Measurements from ENCODE around the gene LLGL1.

GRCh38 chr17:18224053-18224386 lies 1.4 kb upstream of the LLGL1 start:
- TF ChIP-seq CTCF (IDR thresholded peaks at IDR 0.05 in 8 of 11, conservative IDR thresholded peaks at IDR 0.05 in 3 of 11) (no peak), POLR2A (IDR thresholded peaks at IDR 0.05) (no peak)
